Measurements from ENCODE around the gene MS4A4A. TPM values are rescaled to one million over a fixed set of nuclear protein-coding genes. Genes with fewer than 3 reads are reported as not detected.

The MS4A4A gene
- total and polyA plus RNA-seq, 2 of the 4 experiments (the other 2 are of a cell fraction) = not detected

DNA sequence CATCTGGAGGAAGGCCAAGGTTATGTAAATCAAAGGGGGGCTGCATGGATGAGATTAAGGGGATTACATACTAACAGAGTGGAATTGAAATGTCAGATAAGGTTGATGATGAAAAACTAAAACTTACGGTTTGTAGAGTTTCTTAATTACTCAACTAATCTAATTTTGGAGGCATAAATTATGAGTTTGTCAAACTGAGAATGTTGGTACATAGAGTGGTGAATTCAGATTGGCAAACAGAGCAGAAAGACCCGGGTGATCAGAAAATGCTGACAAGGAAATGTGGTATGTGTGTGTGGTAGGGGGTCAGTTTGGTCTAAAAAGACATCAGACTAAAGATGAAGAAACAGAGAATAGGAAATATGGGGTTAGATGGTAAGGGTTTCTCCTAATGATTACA lies 57.6 kb downstream of the MS4A4A start:
- H2AK5ac ChIP-seq (ENCODE audit: low read depth, low read length) = no peak overlapping the region
- H3K27ac ChIP-seq (ENCODE audit: insufficient read depth, low read length) = no peak overlapping the region
- no peak overlapping the region for H3K23ac ChIP-seq (ENCODE audit: low read depth, low read length)
- WGBS, 2 experiments (ENCODE audit: extremely low coverage in 2 of 2, insufficient read length in 1 of 2) = no CpG with 5 or more reads among the region's 2 CpGs
- H2AK9ac ChIP-seq (replicated peaks; ENCODE audit: low read depth, low read length, poor library complexity) = no peak overlapping the region
- H3K4me2 ChIP-seq (ENCODE audit: low read depth, low read length) = no peak overlapping the region
- dilution Hi-C loops (cut with HindIII; ENCODE audit: low sequenced_read_pairs, unreplicated experiment) = no loop called here
- intact Hi-C loops (cut with micrococcal nuclease) = no loop called here
- H2BK120ac ChIP-seq (ENCODE audit: low read depth, low read length) = no peak overlapping the region
- H3K14ac ChIP-seq (replicated peaks; ENCODE audit: low read depth, low read length) = no peak overlapping the region
- H3K27me3 ChIP-seq (ENCODE audit: control insufficient read depth, insufficient read depth, low read length) = no peaks in the 10 kb centered on the region
- H4K5ac ChIP-seq (ENCODE audit: low read depth, low read length) = no peak overlapping the region
- no peak overlapping the region for H3K56ac ChIP-seq (ENCODE audit: extremely low read depth, insufficient read depth, low read length)
- no TSS peak for BruUV-seq (replicated peaks)
- no peak overlapping the region for H3K9ac ChIP-seq (ENCODE audit: low read depth, low read length)
- H3K79me1 ChIP-seq (ENCODE audit: low read depth in 1 of 2, low read length in 2 of 2) = no peaks in the 10 kb centered on the region
- no peak overlapping the region for H3K18ac ChIP-seq (ENCODE audit: low read depth, low read length)
- POLR2A ChIA-PET (ENCODE audit: unreplicated experiment) = no interaction called here
- H3K4me3 ChIP-seq (ENCODE audit: insufficient read depth, low read depth, low read length) = no peak overlapping the region
- DNase-seq (no peak), ATAC-seq (ENCODE audit: low read depth) (no peak)
- H3K4me1 ChIP-seq (ENCODE audit: control insufficient read depth, insufficient read depth, low read length) = no peaks in the 10 kb centered on the region
- in situ Hi-C loops (cut with MboI; ENCODE audit: low sequenced_read_pairs) = no loop called here
- no peak overlapping the region for H3K4ac ChIP-seq (ENCODE audit: low read depth, low read length)
- no peak overlapping the region for H2BK5ac ChIP-seq (ENCODE audit: low read depth, low read length, poor library complexity, severe bottlenecking)
- H2AFZ ChIP-seq (replicated peaks; ENCODE audit: low read length, poor library complexity) = no peak overlapping the region
- H3K9me1 ChIP-seq (ENCODE audit: insufficient read depth, low read length) = no peaks in the 10 kb centered on the region
- CTCF ChIA-PET = no interaction called here
- H4K20me1 ChIP-seq (ENCODE audit: insufficient read depth, low read length) = no peaks in the 10 kb centered on the region
- H3K9me3 ChIP-seq (ENCODE audit: control insufficient read depth, insufficient read depth, low read length) = no peaks in the 10 kb centered on the region; the same call in 1 of the 2 replicates
- no peak overlapping the region for H2BK20ac ChIP-seq (ENCODE audit: low read depth, low read length)
- H2BK15ac ChIP-seq (ENCODE audit: low read depth, low read length) = no peak overlapping the region
- TF ChIP-seq ELK1 (IDR thresholded peaks at IDR 0.05; ENCODE audit: borderline replicate concordance, low read depth, low read length) = no peak
- TF ChIP-seq POLR2A (IDR thresholded peaks at IDR 0.05; ENCODE audit: low read depth, low read length) = no peak
- no peak overlapping the region for H4K8ac ChIP-seq (ENCODE audit: low read depth in 2 of 2, low read length in 2 of 2)
- H4K91ac ChIP-seq (ENCODE audit: insufficient read depth, low read depth, low read length) = no peak overlapping the region
- H3K36me3 ChIP-seq (ENCODE audit: control insufficient read depth, insufficient read depth, low read length) = no peaks in the 10 kb centered on the region

All from IMR-90 (cell line).